Sigmoid colon (tissue), 7 donors: ENCODE results near the gene ABCA13. TPM values are rescaled to one million over a fixed set of nuclear protein-coding genes. Genes with fewer than 3 reads are reported as not detected.

Source experiments
- DNase-seq: peaks from one replicate; pipeline ENCODE4 v3.0.0-alpha.2; 2019
- H3K27ac ChIP-seq, 4 donors: fragments of 200-600 bp; sonication (generic); one replicate each; pipeline ENCODE4 v1.5.1; 2016 to 2019; ENCODE audit warnings: mild to moderate bottlenecking in 1 of 4
- H3K27me3 ChIP-seq, 3 donors: fragments of 200-600 bp; sonication (generic); one replicate each; pipeline ENCODE4 v1.5.1; 2019; ENCODE audit warnings: mild to moderate bottlenecking in 1 of 3
- H3K36me3 ChIP-seq, 4 donors: fragments of 200-600 bp; sonication (generic); one replicate each; pipeline ENCODE4 v1.5.1; 2016 to 2019
- H3K4me1 ChIP-seq, 4 donors: fragments of 200-600 bp; sonication (generic); one replicate each; pipeline ENCODE4 v1.5.1; 2017 to 2019
- H3K4me3 ChIP-seq, 4 donors: fragments of 200-600 bp; sonication (generic); one replicate each; pipeline ENCODE4 v1.5.1; 2017 to 2019; ENCODE audit warnings: mild to moderate bottlenecking in 2 of 4, moderate library complexity in 1 of 4
- H3K9me3 ChIP-seq, 4 donors: fragments of 200-600 bp in 3 of 4; sonication (generic) in 3 of 4; one replicate each; pipeline versions ENCODE4 v1.5.1 to v1.6.1; 2013 to 2019
- EP300 ChIP-seq, 4 donors: sonication (generic); formaldehyde crosslinking; IDR thresholded peaks; one replicate each; pipeline ENCODE4 v1.6.1; 2017; ENCODE audit warnings: antibody characterized with exemption in 4 of 4
- POLR2A ChIP-seq, 2 donors: fragments of 450-650 bp; IDR thresholded peaks; one replicate each; pipeline ENCODE4 v1.6.1; 2016; ENCODE audit warnings: antibody characterized with exemption in 2 of 2, mild to moderate bottlenecking in 2 of 2, moderate library complexity in 2 of 2
- POLR2AphosphoS5 ChIP-seq, 4 donors: sonication (generic); formaldehyde crosslinking; IDR thresholded peaks; one replicate each; pipeline ENCODE4 v1.6.1; 2017; ENCODE audit warnings: antibody characterized with exemption in 4 of 4
- WGBS, 2 donors: extraction: QIAGEN DNeasy Blood & Tissue Kit; methylation state at CpG; one replicate each; pipeline ENCODE4 v1.1.7; 2013; 5-methylcytosine and 5-hydroxymethylcytosine counted together
- intact Hi-C: fragments of 100-400 bp; cut with DNase I; formaldehyde crosslinking; loops from one replicate; pipeline ENCODE4 v1.15.1; 2023
- polyA plus RNA-seq, 3 donors: library from polyadenylated mRNA; stranded (reverse); fragments of 200-250 nt; gene quantifications; one replicate each; pipeline ENCODE4 v1.2.3, GENCODE V29; 2013
- total RNA-seq, 4 donors: library from RNA; depleted of rRNA; stranded (reverse); fragments of >200 nt; gene quantifications; one replicate each; pipeline ENCODE4 v1.1.0, GENCODE V29; 2016
- TF ChIP-seq, protein P1 (sequence below), 4 experiments: fragments of 450-650 bp in 3 of 4; fragments of 200-600 bp in 1 of 4; IDR thresholded peaks; one replicate each; pipeline ENCODE4 v1.5.1; 2016 to 2019; ENCODE audit warnings: antibody characterized with exemption in 4 of 4, mild to moderate bottlenecking in 3 of 4, moderate library complexity in 2 of 4
- donor health status: healthy with polysubstance abuse.
- donor health status: Bipolar disorder and iron deficiency.
- donor health status: healthy.

Gene ABCA13
- total and polyA plus RNA-seq, 7 donors, result under 0.01 to 0.71 (median 0.14) TPM; not detected in 2

- Histone ChIP-seq H3K4me1 (no peaks in the 10 kb centered on the region), H3K27ac (no peak overlapping the region), H3K9me3 (peaks cover 0 to under 1% (median 0%) of the 10 kb centered on the region in 4 donors), H3K27me3 (no peaks in the 10 kb centered on the region), H3K36me3 (no peaks in the 10 kb centered on the region), H3K4me3 (no peak overlapping the region)
- no peak for DNase-seq
- intact Hi-C loops, result no loop called here
- 58 to 63% methylated on average over 5 of the region's 5 CpGs for WGBS, 2 donors
- TF ChIP-seq POLR2A (IDR thresholded peaks at IDR 0.05) (no peak), EP300 (IDR thresholded peaks at IDR 0.05) (no peak), POLR2AphosphoS5 (IDR thresholded peaks at IDR 0.05) (no peak)
- TF ChIP-seq, protein P1, sequence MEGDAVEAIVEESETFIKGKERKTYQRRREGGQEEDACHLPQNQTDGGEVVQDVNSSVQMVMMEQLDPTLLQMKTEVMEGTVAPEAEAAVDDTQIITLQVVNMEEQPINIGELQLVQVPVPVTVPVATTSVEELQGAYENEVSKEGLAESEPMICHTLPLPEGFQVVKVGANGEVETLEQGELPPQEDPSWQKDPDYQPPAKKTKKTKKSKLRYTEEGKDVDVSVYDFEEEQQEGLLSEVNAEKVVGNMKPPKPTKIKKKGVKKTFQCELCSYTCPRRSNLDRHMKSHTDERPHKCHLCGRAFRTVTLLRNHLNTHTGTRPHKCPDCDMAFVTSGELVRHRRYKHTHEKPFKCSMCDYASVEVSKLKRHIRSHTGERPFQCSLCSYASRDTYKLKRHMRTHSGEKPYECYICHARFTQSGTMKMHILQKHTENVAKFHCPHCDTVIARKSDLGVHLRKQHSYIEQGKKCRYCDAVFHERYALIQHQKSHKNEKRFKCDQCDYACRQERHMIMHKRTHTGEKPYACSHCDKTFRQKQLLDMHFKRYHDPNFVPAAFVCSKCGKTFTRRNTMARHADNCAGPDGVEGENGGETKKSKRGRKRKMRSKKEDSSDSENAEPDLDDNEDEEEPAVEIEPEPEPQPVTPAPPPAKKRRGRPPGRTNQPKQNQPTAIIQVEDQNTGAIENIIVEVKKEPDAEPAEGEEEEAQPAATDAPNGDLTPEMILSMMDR (IDR thresholded peaks at IDR 0.05), result no peak
These were observed 489.1 kb downstream of the ABCA13 start for GRCh38 chr7:48660306-48660870.

DNA sequence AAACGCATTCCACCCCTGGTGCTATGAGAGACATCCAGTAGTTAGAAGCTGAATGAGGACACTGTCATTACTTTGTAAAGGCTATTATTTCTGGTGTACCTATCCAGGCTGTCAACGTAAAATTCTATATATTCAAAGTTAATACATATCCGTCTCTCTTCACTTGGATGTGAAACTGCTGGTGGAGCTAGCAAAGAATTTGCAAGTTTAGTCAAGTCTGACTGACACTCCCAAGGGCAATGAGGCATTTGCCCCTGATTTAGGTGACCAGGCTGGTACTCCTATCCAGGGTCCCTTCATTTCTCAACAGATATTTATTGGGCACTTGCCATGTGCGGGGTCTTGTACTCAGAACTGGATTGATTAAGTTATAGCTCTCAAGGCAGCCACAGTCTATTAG is 493.0 kb downstream of the ABCA13 start:
- intact Hi-C loops, result no loop called here
- no peak overlapping the region for H3K27ac ChIP-seq
- no peaks in the 10 kb centered on the region for H3K27me3 ChIP-seq
- no peaks in the 10 kb centered on the region for H3K36me3 ChIP-seq
- H3K4me1 ChIP-seq, result no peaks in the 10 kb centered on the region
- no peaks in the 10 kb centered on the region for H3K9me3 ChIP-seq
- H3K4me3 ChIP-seq, result no peak overlapping the region
- 87 to 88% methylated on average over 4 of the region's 4 CpGs for WGBS, 2 donors
- DNase-seq, result no peak
- TF ChIP-seq POLR2AphosphoS5 (IDR thresholded peaks at IDR 0.05) (no peak), EP300 (IDR thresholded peaks at IDR 0.05) (no peak), POLR2A (IDR thresholded peaks at IDR 0.05) (no peak)
- TF ChIP-seq, protein P1 (IDR thresholded peaks at IDR 0.05), result no peak

DNA sequence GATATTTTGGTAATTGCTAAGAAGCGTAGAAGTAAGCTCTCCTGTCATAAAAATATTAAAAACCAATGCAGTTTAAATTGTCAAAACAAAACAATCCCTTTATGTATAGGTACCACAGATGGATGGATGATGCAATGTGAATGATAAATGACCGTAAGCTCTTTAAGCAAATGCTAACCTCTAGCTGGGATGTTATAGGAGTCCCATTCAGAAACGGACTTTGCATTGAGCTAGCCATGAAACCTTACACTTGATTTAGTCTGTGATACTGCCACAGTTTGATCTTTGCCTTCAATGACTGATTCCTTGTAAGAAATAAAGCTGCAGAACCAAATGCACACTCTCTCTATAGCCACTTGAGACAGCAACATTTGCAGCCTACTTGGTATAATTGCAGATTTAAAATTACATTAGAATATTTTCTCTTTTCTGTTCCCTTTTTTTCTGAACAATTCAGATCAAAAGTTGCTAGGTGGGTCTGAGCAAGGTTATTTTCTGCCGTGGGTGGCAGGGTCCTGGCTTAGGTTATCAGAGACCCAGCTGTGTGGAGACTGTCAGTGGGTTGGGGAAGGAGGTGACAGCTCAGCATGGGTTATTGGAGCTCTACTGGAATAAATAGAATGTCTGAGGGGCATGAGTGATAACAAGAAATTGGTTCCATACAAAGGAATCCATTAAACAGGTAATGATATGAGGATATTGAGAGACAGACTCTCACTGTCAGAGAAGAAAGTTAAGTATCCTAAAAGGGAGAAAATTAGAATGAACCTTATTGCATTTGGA is 494.3 kb downstream of the ABCA13 start:
- H3K36me3 ChIP-seq, result no peaks in the 10 kb centered on the region
- no peaks in the 10 kb centered on the region for H3K9me3 ChIP-seq
- H3K27me3 ChIP-seq, result no peaks in the 10 kb centered on the region
- no peak overlapping the region for H3K4me3 ChIP-seq
- no peak overlapping the region for H3K27ac ChIP-seq
- no peak for DNase-seq
- no peaks in the 10 kb centered on the region for H3K4me1 ChIP-seq
- TF ChIP-seq POLR2AphosphoS5 (IDR thresholded peaks at IDR 0.05) (no peak), POLR2A (IDR thresholded peaks at IDR 0.05) (no peak), EP300 (IDR thresholded peaks at IDR 0.05) (no peak)
- TF ChIP-seq, protein P1 (IDR thresholded peaks at IDR 0.05), result no peak
- 57 to 75% methylated on average over 4 of the region's 4 CpGs for WGBS, 2 donors
- intact Hi-C loops, result no loop called here

GRCh38 chr7:48667407-48667806 is 496.1 kb downstream of the ABCA13 start:
- no peak for DNase-seq
- TF ChIP-seq POLR2A (IDR thresholded peaks at IDR 0.05) (no peak), POLR2AphosphoS5 (IDR thresholded peaks at IDR 0.05) (no peak), EP300 (IDR thresholded peaks at IDR 0.05) (no peak)
- TF ChIP-seq, protein P1 (IDR thresholded peaks at IDR 0.05), result no peak

More at GRCh38 chr7:48667407-48667806, 496.1 kb downstream of the ABCA13 start:
- H3K36me3 ChIP-seq, result no peaks in the 10 kb centered on the region
- no peaks in the 10 kb centered on the region for H3K27me3 ChIP-seq
- H3K4me3 ChIP-seq, result no peak overlapping the region
- intact Hi-C loops, result no loop called here
- H3K4me1 ChIP-seq, result no peaks in the 10 kb centered on the region
- 56 to 72% methylated on average over 1 of the region's 1 CpG for WGBS, 2 donors
- H3K9me3 ChIP-seq, result no peaks in the 10 kb centered on the region
- H3K27ac ChIP-seq, result no peak overlapping the region
